ENCODE results near the gene INAVA. TPM values are rescaled to one million over a fixed set of nuclear protein-coding genes. Genes with fewer than 3 reads are reported as not detected.
"Not testable (repeated sequence)": the region's sequence is repeated elsewhere in the genome, so short reads cannot be mapped to it uniquely, and the experiment has no call there.

The INAVA gene
- total and polyA plus RNA-seq, 12 donors = 0.03 to 0.46 (median 0.22) TPM; not detected in 6

DNA sequence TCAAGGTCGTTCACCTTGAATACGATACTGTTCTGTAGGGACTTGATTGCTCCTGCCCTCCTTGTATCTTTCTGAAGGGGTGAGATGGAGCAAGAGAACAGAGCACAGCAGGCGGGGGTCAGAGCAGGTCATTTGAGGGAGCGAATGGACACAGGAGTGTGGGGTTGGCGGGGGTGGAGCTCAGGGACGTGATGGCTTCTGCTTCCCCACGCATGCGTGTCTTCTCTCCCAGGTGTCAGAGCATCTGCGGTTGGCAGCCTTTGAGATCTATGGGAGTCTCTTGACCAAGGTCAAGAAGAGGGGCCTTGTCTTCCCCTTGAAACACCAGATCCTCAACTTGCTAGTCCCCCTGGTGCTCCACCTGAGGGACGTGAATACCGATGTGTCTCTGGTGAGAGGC lies 63.9 kb downstream of the INAVA start:
- 85 to 88% (median 87%) methylated on average over 11 of the region's 11 CpGs for WGBS, 4 donors
- intact Hi-C loops (cut with DNase I) = no loop called here
- Histone ChIP-seq H3K36me3 (replicated peaks in 1 of 2) (no peaks in the 10 kb centered on the region), H3K4me1 (replicated peaks in 1 of 2) (no peaks in the 10 kb centered on the region), H3K27ac (no peak overlapping the region), H3K4me3 (no peak overlapping the region), H3K27me3 (no peaks in the 10 kb centered on the region), H3K9me3 (replicated peaks in 1 of 3) (no peaks in the 10 kb centered on the region)
- no peak for DNase-seq
- TF ChIP-seq, protein P1, sequence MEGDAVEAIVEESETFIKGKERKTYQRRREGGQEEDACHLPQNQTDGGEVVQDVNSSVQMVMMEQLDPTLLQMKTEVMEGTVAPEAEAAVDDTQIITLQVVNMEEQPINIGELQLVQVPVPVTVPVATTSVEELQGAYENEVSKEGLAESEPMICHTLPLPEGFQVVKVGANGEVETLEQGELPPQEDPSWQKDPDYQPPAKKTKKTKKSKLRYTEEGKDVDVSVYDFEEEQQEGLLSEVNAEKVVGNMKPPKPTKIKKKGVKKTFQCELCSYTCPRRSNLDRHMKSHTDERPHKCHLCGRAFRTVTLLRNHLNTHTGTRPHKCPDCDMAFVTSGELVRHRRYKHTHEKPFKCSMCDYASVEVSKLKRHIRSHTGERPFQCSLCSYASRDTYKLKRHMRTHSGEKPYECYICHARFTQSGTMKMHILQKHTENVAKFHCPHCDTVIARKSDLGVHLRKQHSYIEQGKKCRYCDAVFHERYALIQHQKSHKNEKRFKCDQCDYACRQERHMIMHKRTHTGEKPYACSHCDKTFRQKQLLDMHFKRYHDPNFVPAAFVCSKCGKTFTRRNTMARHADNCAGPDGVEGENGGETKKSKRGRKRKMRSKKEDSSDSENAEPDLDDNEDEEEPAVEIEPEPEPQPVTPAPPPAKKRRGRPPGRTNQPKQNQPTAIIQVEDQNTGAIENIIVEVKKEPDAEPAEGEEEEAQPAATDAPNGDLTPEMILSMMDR (IDR thresholded peaks at IDR 0.05) = no peak
- TF ChIP-seq POLR2A (IDR thresholded peaks at IDR 0.05) = no peak

DNA sequence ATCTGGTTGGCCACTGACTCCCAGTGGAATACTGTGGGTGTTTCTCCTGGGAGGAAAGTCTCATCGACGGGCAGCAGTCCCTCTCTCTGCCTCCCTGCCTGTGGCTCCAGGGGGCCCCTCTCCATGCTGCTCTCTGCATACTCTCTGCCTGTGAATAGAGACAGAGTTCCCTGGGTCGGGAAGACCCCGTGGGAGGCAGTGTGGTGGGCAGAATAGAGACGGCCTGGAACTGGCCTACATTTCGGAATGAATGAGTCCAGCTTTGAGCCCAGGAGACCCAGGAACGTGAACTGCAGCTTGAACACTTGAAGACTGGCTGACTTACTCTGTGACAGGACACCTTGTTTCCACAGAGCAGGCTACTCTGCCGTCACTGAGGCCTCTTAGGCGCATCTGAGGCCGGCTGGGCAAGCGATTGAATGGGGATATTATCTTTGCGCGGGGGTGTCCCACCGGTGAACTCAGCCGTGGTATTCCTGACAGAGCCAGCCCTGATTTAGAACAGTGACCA lies 64.8 kb downstream of the INAVA start:
- Histone ChIP-seq H3K27ac (no peak overlapping the region), H3K27me3 (no peaks in the 10 kb centered on the region), H3K4me3 (no peak overlapping the region), H3K36me3 (replicated peaks in 1 of 2) (no peaks in the 10 kb centered on the region), H3K9me3 (replicated peaks in 1 of 3) (no peaks in the 10 kb centered on the region), H3K4me1 (replicated peaks in 1 of 2) (no peaks in the 10 kb centered on the region)
- intact Hi-C loops (cut with DNase I) = no loop called here
- no peak for DNase-seq
- WGBS, 4 donors = 66 to 90% (median 76%) methylated on average over 10 to 15 of the region's 15 CpGs
- TF ChIP-seq, protein P1 (IDR thresholded peaks at IDR 0.05) = no peak
- no peak for TF ChIP-seq POLR2A (IDR thresholded peaks at IDR 0.05)

DNA sequence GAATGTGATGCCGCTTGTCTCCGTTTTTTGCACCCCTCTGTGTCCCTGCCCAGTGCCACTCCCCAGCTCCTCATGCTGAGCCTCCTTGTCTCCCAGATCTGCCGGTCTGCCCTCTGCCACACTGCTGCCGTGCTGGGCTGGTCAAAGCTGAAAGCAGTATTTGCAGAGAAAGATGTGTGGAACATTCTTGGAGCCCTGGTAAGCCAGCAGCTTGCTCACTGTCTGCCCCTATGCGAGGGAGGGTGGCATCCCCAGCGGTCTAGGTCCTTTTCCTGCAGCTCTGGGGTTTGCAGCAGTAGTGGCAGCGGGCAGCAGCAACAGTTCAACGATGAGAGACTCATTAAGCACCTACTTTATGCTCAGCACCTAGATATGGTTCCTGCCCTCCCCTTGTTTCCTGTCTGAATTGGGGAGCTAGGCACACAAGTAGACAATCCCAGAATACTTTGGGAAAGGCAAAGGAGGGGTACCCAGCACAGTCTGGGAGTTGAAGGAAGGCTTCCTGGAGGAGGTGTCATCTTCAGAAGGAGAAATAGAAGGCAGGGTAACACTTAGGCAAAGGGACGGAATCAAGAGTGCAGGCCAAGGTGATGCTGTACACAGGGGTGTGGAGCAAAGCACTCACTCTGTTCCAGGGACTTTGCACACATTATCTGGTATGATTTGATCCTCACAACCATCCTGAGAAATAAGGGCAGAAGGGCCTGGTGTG lies 65.7 kb downstream of the INAVA start:
- Histone ChIP-seq H3K4me1 (replicated peaks in 1 of 2) (no peaks in the 10 kb centered on the region), H3K27me3 (no peaks in the 10 kb centered on the region), H3K36me3 (replicated peaks in 1 of 2) (no peaks in the 10 kb centered on the region), H3K4me3 (no peak overlapping the region), H3K9me3 (replicated peaks in 1 of 3) (no peaks in the 10 kb centered on the region), H3K27ac (no peak overlapping the region)
- 70 to 84% (median 73%) methylated on average over 9 of the region's 9 CpGs for WGBS, 4 donors
- intact Hi-C loops (cut with DNase I) = no loop called here
- TF ChIP-seq POLR2A (IDR thresholded peaks at IDR 0.05) = no peak
- TF ChIP-seq, protein P1 (IDR thresholded peaks at IDR 0.05) = no peak
- no peak for DNase-seq

DNA sequence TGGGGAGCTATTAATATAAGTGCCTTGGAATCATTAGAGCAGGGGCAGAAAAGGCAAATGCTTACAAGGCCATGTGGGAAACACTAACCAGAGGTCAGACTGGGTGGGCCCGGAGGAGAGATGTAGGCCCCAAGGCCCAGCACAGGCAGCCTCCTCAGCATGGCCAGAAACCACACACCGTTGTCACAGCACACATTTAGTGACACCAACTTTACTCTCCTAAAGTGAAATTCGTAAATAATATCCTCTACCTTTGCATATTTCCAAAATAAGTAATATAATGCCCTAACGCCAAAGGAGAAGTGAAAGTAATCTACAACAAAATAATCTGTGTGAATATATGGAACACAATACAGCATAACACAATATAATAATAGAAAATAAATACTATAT lies 66.2 kb downstream of the INAVA start:
- Histone ChIP-seq H3K4me3 (no peak overlapping the region), H3K27ac (no peak overlapping the region), H3K4me1 (replicated peaks in 1 of 2) (no peaks in the 10 kb centered on the region), H3K36me3 (replicated peaks in 1 of 2) (no peaks in the 10 kb centered on the region), H3K27me3 (no peaks in the 10 kb centered on the region), H3K9me3 (replicated peaks in 1 of 3) (no peaks in the 10 kb centered on the region)
- intact Hi-C loops (cut with DNase I) = no loop called here
- no peak for DNase-seq
- 82 to 89% (median 86%) methylated on average over 4 of the region's 4 CpGs for WGBS, 4 donors
- TF ChIP-seq POLR2A (IDR thresholded peaks at IDR 0.05) = no peak
- TF ChIP-seq, protein P1 (IDR thresholded peaks at IDR 0.05) = no peak

DNA sequence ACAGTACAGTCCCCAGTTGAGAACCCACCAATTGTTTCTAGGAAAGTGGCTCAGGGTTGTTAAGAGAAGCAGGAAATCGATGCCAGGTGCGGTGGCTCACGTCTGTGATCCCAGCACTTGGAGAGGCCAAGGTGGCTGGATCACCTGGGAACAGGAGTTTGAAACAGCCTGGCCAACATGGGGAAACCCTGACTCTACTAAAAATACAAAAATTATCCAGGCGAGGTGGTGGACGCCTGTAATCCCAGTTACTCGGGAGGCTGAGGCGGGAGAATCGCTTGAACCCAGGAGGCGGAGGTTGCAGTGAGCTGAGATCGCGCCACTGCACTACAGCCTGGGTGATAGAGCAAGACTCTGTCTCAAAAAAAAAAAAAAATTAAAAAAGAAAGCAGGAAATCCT lies 67.5 kb downstream of the INAVA start:
- DNase-seq; H3K27me3 ChIP-seq; H3K4me3 ChIP-seq; H3K4me1 ChIP-seq (replicated peaks in 1 of 2); H3K27ac ChIP-seq; intact Hi-C loops (cut with DNase I); H3K36me3 ChIP-seq (replicated peaks in 1 of 2); H3K9me3 ChIP-seq (replicated peaks in 1 of 3): not testable (repeated sequence)
- 92 to 94% (median 92%) methylated on average over 11 of the region's 11 CpGs for WGBS, 4 donors

Measured in adrenal gland (tissue), 12 donors.